HG02970 (cell line): ENCODE measurements around the gene GRIK3.

Experiments
- ATAC-seq: cut with Tn5 transposase; IDR thresholded peaks from one replicate; pipeline ENCODE4 v1.9.1; 2021; ENCODE audit warnings: mild to moderate bottlenecking, moderate library complexity, moderate number of reproducible peaks; ENCODE audit not compliant: unreplicated experiment, low FRiP score

Gene GRIK3

GRCh38 chr1:37047542-37047941 lies 13.2 kb upstream of the GRIK3 start:
- no peak for ATAC-seq

DNA sequence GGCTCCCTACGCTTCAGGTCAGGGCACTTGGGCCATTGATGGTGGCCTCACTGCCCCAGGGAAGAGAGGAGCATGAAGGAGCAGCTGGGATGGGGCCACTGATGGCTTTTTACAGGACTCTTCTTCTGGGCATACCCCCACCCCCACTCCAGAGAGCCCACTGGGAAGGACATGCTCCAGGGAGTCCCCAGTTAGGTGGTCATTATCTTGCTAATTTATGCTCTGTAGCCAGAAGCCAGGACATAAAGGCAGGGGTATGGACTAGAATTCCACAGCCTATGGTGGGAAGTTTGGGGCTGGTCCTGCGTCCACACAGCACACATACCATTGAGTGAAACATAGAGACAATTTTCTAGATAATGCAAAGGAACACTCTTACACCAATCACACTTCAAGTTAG lies 8.8 kb upstream of the GRIK3 start:
- no peak for ATAC-seq

DNA sequence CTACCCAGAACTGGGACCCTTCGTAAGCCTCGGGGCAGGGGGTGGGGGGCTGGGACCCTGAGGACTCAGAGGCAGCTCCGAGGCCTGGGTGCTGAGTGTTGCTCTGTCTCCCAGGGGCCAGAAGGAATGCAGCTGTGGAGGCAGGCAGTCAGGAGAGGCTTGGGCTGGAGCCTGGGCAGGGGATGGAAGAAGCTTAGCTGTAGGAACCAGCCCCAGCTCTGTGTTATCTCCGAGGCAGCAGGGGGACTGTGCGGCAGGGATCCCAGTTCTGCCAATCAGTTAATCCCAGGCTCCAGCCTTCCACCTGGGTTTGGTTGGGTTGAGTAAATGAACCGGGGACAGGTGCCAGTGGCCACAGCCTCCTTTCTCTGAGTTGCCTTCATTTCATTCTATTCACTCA lies 8.2 kb upstream of the GRIK3 start:
- ATAC-seq, result no peak

- no peak for ATAC-seq
These were observed 7.2 kb upstream of the GRIK3 start for GRCh38 chr1:37041483-37041882.

- no peak for ATAC-seq
These were observed 6.5 kb upstream of the GRIK3 start for GRCh38 chr1:37040773-37041172.

DNA sequence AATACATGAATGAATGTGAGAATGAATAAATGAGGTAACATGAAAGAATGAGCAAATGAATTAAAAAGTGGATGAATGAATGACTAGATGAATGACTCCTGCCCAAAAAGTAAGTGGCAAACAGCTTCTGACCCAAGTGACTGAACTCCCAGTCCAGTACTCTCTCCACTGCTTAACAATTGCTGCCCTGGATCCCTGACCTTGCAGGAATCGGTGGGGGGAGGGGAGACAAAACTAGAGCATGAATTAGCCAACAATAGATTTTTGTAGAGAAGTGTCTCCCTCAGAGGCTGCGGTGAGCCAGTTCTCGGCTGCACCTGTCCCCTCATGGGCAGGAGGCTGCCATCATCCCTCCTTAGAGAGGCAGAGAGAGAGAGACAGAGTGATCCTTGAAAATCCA lies 5.9 kb upstream of the GRIK3 start:
- no peak for ATAC-seq

- ATAC-seq, result no peak
These were observed 4.1 kb upstream of the GRIK3 start for GRCh38 chr1:37038227-37039093.

- ATAC-seq, result no peak
These were observed 3.4 kb upstream of the GRIK3 start for GRCh38 chr1:37037690-37038089.

- no peak for ATAC-seq
These were observed 2.3 kb upstream of the GRIK3 start for GRCh38 chr1:37036667-37037053.

GRCh38 chr1:37035796-37036666 lies 1.7 kb upstream of the GRIK3 start:
- no peak for ATAC-seq

GRCh38 chr1:37035014-37035691 lies 838 bp upstream of the GRIK3 start:
- ATAC-seq, result no peak

DNA sequence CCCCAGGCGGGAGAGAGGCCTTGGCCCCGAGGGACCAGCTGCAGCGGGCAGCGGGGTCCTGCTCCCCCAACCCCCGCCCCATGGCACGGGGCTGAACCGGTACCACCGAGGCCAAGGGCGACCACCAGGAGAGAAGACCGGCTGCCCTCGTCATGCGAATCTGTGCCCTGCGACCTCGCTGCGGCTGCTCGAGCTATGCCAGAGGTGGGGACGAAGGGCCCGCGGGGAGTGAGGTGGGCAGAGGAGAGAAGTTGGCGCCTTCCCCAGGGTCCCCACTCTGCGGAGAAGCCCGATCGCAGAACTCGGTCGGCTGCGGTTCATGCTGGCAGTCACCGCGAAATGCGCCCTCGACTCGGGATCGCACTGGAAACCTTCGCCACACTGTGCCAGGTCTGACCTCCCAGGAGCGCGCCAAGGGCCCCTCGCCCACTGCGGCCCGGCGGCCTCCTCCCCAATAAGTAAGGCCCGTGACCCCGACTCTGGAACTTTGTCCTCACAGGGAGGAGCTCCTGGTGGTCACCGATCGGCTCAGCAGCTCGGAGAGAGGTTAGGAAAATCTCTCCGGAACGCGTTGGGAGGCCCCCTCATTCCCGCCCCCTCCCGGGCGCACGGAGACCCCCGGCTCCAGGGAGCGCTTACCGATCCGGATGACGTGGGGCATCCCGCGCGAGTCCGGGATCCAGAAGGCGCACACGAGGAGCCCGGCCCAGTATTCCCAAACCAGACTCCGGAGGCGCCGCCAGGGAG lies 787 bp downstream of the GRIK3 start:
- no peak for ATAC-seq

- ATAC-seq, result no peak
These were observed 1.5 kb downstream of the GRIK3 start for GRCh38 chr1:37032660-37033354.

- ATAC-seq, result no peak
These were observed 2.4 kb downstream of the GRIK3 start for GRCh38 chr1:37031871-37032270.

DNA sequence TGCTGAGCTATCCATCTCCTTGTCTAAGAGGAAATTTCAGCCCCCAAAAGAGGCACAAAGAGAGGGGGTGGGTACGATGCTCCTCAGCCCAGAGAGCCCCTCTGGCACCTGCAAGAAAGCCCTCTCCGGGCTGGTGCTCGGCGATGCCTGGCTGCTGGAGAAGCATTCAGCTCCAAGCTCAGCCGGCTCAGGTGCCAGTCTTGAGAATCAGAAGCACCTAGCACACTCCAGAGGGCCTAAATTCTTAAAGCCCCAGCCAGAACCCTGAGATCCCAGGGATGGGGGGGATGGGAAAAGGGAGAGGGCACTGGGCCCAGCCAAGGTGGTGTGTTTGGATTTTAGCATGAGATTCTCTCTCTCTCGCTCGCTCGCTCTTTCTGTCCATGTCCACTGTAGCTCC lies 2.9 kb downstream of the GRIK3 start:
- no peak for ATAC-seq

DNA sequence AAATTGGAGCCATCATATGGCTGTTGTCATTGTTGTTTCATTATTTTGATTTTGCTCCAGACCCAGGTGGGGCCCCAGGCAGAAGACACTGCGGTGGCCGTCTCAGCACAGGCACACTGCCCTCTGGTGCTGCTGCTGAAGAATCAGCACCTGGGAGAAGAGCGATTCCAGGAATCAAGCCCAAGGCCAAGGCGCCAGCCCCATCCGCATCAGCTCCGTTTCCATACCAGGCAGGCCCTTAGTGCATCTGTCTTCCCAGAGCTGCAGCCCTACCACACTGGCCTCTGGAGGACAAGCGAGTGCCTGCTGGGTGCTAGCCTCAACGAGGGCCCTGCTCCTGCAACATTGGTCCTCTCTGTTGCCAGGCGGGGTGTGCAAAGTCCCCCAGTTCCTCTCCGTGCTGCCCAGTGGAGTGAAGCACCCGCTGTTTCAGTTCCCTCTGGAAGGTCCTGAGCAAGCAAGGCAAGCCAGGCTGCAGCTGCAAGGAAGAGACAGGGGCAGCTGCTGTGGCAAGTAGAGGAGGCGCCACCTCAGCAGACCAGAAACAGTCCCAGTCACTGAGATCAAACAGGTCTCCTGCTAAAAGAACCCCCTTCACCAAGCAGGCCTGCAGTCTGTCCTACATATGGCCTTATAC lies 5.2 kb downstream of the GRIK3 start:
- no peak for ATAC-seq

DNA sequence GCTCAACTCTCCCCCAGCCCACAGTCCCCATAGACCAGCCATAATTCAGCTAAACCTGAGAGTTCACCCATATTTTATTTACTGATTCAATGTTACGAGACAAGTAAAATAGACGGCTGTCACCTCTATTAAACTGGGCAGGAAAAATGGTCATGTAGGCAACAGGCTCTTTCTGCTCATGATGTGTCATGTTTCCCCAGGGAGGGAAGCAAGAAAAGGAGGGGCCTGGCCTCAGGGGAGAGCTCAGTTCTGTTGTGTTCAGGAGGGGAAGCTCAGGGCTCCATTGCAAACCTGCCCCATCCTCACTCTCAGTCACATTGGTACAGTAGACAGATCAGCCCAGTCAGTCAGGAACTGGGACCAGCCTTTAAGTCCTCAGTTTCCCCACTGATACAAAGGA lies 12.8 kb downstream of the GRIK3 start:
- no peak for ATAC-seq

GRCh38 chr1:37020653-37021277 lies 13.6 kb downstream of the GRIK3 start:
- ATAC-seq, result no peak

- ATAC-seq, result no peak
These were observed 15.8 kb downstream of the GRIK3 start for GRCh38 chr1:37018510-37018909.
